Liver (tissue), 3 donors: Measurements from ENCODE around the gene WNK2.

ENCODE experiments used
- CTCF ChIP-seq: fragments of 150-350 bp; IDR thresholded peaks from 2 replicates; pipeline ENCODE4 v1.5.1; 2017; ENCODE audit warnings: improper control_type of control experiment, low read depth, low read length; ENCODE audit not compliant: missing input control
- FOXA2 ChIP-seq: IDR thresholded peaks from 2 replicates; pipeline ENCODE4 v1.6.1; 2016; ENCODE audit warnings: antibody characterized with exemption
- GABPA ChIP-seq, 2 donors: IDR thresholded peaks in 1 of 2; conservative IDR thresholded peaks in 1 of 2; 2 replicates each; pipeline ENCODE4 v1.6.1; 2016; ENCODE audit warnings: antibody characterized with exemption in 2 of 2, mild to moderate bottlenecking in 1 of 2, moderate library complexity in 1 of 2
- MAX ChIP-seq: IDR thresholded peaks from 2 replicates; pipeline ENCODE4 v1.6.1; 2016; ENCODE audit warnings: antibody characterized with exemption
- REST ChIP-seq: IDR thresholded peaks from 2 replicates; pipeline ENCODE4 v1.6.1; 2016; ENCODE audit warnings: antibody characterized with exemption, mild to moderate bottlenecking
- TAF1 ChIP-seq: conservative IDR thresholded peaks from 2 replicates; pipeline ENCODE4 v1.6.1; 2016; ENCODE audit warnings: antibody characterized with exemption, mild to moderate bottlenecking
- YY1 ChIP-seq: IDR thresholded peaks from 2 replicates; pipeline ENCODE4 v1.6.1; 2016; ENCODE audit warnings: antibody characterized with exemption, mild to moderate bottlenecking
- ZBTB33 ChIP-seq: IDR thresholded peaks from 2 replicates; pipeline ENCODE4 v1.6.1; 2016; ENCODE audit warnings: antibody characterized with exemption
- donor health status: healthy.
- donor health status: healthy.

GRCh38 chr9:93305497-93306020 lies 121.6 kb downstream of the WNK2 start:
- no peak for TF ChIP-seq CTCF
- TF ChIP-seq TAF1: no peak
- no peak for TF ChIP-seq ZBTB33
- no peak for TF ChIP-seq YY1
- no peak for TF ChIP-seq REST
- no peak for TF ChIP-seq FOXA2
- no peak for TF ChIP-seq MAX
- no peak for TF ChIP-seq GABPA (IDR thresholded peaks at IDR 0.05 in 1 of 2, conservative IDR thresholded peaks at IDR 0.05 in 1 of 2)
